GM23248 (cell line): ENCODE measurements around the gene SCYGR1.

Experiments used
- EZH2 ChIP-seq: fragments of 200-600 bp; sonication (generic); IDR thresholded peaks from 2 replicates; pipeline ENCODE4 v1.6.1; 2018; ENCODE audit warnings: antibody characterized with exemption, mild to moderate bottlenecking; ENCODE audit not compliant: insufficient read depth, poor library complexity, severe bottlenecking
- EZH2phosphoT487 ChIP-seq: fragments of 200-600 bp; sonication (generic); IDR thresholded peaks from 2 replicates; pipeline ENCODE4 v1.6.1; 2018; ENCODE audit warnings: antibody characterized with exemption, moderate library complexity, mild to moderate bottlenecking, low read depth; ENCODE audit not compliant: insufficient read depth

GRCh38 chr2:227389231-227389630, 1.5 kb upstream of the SCYGR1 start:
- no peak for TF ChIP-seq EZH2phosphoT487
- TF ChIP-seq EZH2: no peak
